SK-N-SH treated with all-trans-retinoic acid at 6 μM for 48 hours (cell line): ENCODE results near the gene NOL9.
"Not testable (repeated sequence)": the region's sequence is repeated elsewhere in the genome, so short reads cannot be mapped to it uniquely, and the experiment has no call there.

Experiments
- ATAC-seq: fragments of 200-7000 bp; cut with Tn5 transposase; 3 replicates; pipeline ENCODE4 v1.9.1; 2020; ENCODE audit warnings: mild to moderate bottlenecking, moderate library complexity
- ESRRG ChIP-seq: fragments of 250-450 bp; sonication (Bioruptor Pico); IDR thresholded peaks from 2 replicates; pipeline ENCODE4 v1.6.1; 2021; ENCODE audit warnings: mild to moderate bottlenecking
- OSR1 ChIP-seq: fragments of 250-450 bp; sonication (Bioruptor Pico); IDR thresholded peaks from 2 replicates; pipeline ENCODE4 v1.8.0; 2022; ENCODE audit warnings: moderate library complexity, mild to moderate bottlenecking, inconsistent platforms
- RARB ChIP-seq: fragments of 250-450 bp; sonication (Bioruptor Pico); IDR thresholded peaks from 2 replicates; pipeline ENCODE4 v1.8.0; 2021; ENCODE audit warnings: mild to moderate bottlenecking, moderate library complexity
- SNAI2 ChIP-seq: fragments of 250-450 bp; sonication (Bioruptor Pico); IDR thresholded peaks from 2 replicates; pipeline ENCODE4 v1.5.0; 2020; ENCODE audit warnings: mild to moderate bottlenecking, moderate library complexity
- TCF4 ChIP-seq: fragments of 250-450 bp; sonication (Bioruptor Pico); IDR thresholded peaks from 2 replicates; pipeline ENCODE4 v1.8.0; 2021; ENCODE audit warnings: mild to moderate bottlenecking, moderate library complexity, borderline replicate concordance
- TOX ChIP-seq: fragments of 250-450 bp; sonication (Bioruptor Pico); IDR thresholded peaks from 2 replicates; pipeline ENCODE4 v1.8.0; 2021; ENCODE audit warnings: mild to moderate bottlenecking, moderate library complexity, borderline replicate concordance
- ZFP3 ChIP-seq: fragments of 250-450 bp; sonication (Bioruptor Pico); IDR thresholded peaks from 2 replicates; pipeline ENCODE4 v1.5.0; 2020; ENCODE audit warnings: mild to moderate bottlenecking, moderate library complexity
- ZFP30 ChIP-seq: fragments of 450-650 bp; formaldehyde crosslinking; IDR thresholded peaks from 2 replicates; pipeline ENCODE4 v1.5.0; 2022; ENCODE audit warnings: mild to moderate bottlenecking, moderate library complexity
- ZNF70 ChIP-seq: fragments of 450-650 bp; formaldehyde crosslinking; IDR thresholded peaks from 2 replicates; pipeline ENCODE4 v1.5.0; 2020; ENCODE audit warnings: mild to moderate bottlenecking, moderate library complexity
- ZNF8 ChIP-seq: fragments of 450-650 bp; formaldehyde crosslinking; IDR thresholded peaks from 2 replicates; pipeline ENCODE4 v1.5.0; 2020; ENCODE audit warnings: mild to moderate bottlenecking, moderate library complexity
- TF ChIP-seq, protein P1 (sequence below): fragments of 250-450 bp; sonication (Bioruptor Pico); IDR thresholded peaks from 2 replicates; pipeline ENCODE4 v1.8.0; 2021; ENCODE audit warnings: low read depth, mild to moderate bottlenecking, moderate library complexity, borderline replicate concordance
- TF ChIP-seq, protein P2 (sequence below): fragments of 250-450 bp; sonication (Bioruptor Pico); IDR thresholded peaks from 2 replicates; pipeline ENCODE4 v1.5.0; 2020; ENCODE audit warnings: mild to moderate bottlenecking, moderate library complexity
- TF ChIP-seq, protein P3 (sequence below): fragments of 250-450 bp; sonication (Bioruptor Pico); IDR thresholded peaks from 2 replicates; pipeline ENCODE4 v1.5.1; 2021; ENCODE audit warnings: mild to moderate bottlenecking, moderate library complexity
- TF ChIP-seq, protein P4 (sequence below): fragments of 250-450 bp; sonication (Bioruptor Pico); IDR thresholded peaks from 2 replicates; pipeline ENCODE4 v1.8.0; 2020; ENCODE audit warnings: mild to moderate bottlenecking, moderate library complexity, borderline replicate concordance

NOL9 gene

DNA sequence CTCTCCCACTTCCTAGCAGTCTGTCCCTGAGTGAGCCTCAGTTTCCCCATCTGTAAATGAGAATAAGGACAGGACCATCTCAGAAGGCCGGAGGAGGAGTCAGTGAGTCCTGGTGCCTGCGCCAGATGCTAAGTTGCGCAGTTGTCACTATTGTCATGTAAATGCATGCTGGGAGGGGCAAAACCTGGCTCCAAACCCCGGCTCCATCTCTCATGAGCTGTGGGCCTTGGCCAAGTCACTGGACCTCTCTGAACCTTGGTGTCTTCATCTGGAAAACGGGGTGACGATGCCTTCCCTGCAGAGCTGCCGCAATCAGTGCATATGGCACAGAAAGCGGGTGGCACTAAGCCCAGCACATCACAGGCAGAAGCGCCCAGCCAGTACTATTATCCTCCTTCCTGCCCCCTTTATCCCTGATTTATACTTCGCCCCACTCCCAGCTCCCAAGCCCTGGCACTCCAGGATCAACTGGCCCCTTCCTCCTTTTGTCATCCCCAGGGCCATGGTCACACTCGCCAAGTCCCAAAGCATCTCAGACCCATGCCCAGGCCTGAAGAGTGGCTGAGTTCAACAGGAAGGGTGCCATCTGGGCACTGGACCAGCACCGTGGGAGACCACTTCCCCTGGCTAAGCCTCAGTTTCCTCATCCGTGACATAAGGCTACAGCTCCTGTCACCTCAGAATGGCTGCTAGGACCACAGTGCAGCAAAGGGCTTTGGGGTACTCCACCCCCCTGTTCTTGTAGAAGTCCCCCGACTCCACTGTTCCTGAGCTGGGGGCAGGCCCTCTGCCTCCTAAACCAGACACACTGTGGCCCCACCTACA lies 58.6 kb downstream of the NOL9 start (continued):
- TF ChIP-seq, protein P1, sequence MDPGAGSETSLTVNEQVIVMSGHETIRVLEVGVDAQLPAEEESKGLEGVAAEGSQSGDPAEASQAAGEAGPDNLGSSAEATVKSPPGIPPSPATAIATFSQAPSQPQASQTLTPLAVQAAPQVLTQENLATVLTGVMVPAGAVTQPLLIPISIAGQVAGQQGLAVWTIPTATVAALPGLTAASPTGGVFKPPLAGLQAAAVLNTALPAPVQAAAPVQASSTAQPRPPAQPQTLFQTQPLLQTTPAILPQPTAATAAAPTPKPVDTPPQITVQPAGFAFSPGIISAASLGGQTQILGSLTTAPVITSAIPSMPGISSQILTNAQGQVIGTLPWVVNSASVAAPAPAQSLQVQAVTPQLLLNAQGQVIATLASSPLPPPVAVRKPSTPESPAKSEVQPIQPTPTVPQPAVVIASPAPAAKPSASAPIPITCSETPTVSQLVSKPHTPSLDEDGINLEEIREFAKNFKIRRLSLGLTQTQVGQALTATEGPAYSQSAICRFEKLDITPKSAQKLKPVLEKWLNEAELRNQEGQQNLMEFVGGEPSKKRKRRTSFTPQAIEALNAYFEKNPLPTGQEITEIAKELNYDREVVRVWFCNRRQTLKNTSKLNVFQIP = no peak
- TF ChIP-seq, protein P2, sequence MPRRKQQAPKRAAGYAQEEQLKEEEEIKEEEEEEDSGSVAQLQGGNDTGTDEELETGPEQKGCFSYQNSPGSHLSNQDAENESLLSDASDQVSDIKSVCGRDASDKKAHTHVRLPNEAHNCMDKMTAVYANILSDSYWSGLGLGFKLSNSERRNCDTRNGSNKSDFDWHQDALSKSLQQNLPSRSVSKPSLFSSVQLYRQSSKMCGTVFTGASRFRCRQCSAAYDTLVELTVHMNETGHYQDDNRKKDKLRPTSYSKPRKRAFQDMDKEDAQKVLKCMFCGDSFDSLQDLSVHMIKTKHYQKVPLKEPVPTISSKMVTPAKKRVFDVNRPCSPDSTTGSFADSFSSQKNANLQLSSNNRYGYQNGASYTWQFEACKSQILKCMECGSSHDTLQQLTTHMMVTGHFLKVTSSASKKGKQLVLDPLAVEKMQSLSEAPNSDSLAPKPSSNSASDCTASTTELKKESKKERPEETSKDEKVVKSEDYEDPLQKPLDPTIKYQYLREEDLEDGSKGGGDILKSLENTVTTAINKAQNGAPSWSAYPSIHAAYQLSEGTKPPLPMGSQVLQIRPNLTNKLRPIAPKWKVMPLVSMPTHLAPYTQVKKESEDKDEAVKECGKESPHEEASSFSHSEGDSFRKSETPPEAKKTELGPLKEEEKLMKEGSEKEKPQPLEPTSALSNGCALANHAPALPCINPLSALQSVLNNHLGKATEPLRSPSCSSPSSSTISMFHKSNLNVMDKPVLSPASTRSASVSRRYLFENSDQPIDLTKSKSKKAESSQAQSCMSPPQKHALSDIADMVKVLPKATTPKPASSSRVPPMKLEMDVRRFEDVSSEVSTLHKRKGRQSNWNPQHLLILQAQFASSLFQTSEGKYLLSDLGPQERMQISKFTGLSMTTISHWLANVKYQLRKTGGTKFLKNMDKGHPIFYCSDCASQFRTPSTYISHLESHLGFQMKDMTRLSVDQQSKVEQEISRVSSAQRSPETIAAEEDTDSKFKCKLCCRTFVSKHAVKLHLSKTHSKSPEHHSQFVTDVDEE (CRISPR knock-in tag) = no peak

DNA sequence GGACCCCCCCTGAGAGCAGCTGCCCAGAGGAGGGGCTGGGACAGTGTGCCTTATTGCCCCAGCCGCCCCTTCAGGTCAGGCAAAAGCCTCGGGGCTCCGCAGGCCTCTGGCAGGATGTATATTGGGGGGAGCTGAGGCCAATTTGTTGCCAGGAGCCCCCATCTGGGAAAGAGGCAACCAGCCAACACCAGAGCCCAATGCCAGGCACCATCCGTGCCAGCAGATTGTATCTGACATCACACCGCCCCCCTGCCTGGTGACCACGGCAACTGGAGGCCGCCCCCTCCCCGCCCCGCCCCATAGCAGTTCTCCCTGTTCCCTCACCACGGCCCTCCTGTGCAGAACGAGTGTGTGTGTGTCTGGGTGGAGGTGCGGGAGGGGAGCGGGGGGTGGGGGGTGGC lies 59.3 kb downstream of the NOL9 start:
- ATAC-seq = no peak
- TF ChIP-seq TCF4 (no peak), ZFP3 (CRISPR knock-in tag) (no peak), OSR1 (CRISPR knock-in tag) (no peak), ZFP30 (CRISPR knock-in tag) (no peak), RARB (CRISPR knock-in tag) (no peak)
- TF ChIP-seq, protein P2 (CRISPR knock-in tag) = no peak
- TF ChIP-seq, protein P3, sequence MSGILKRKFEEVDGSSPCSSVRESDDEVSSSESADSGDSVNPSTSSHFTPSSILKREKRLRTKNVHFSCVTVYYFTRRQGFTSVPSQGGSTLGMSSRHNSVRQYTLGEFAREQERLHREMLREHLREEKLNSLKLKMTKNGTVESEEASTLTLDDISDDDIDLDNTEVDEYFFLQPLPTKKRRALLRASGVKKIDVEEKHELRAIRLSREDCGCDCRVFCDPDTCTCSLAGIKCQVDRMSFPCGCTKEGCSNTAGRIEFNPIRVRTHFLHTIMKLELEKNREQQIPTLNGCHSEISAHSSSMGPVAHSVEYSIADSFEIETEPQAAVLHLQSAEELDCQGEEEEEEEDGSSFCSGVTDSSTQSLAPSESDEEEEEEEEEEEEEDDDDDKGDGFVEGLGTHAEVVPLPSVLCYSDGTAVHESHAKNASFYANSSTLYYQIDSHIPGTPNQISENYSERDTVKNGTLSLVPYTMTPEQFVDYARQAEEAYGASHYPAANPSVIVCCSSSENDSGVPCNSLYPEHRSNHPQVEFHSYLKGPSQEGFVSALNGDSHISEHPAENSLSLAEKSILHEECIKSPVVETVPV (CRISPR knock-in tag) = no peak

DNA sequence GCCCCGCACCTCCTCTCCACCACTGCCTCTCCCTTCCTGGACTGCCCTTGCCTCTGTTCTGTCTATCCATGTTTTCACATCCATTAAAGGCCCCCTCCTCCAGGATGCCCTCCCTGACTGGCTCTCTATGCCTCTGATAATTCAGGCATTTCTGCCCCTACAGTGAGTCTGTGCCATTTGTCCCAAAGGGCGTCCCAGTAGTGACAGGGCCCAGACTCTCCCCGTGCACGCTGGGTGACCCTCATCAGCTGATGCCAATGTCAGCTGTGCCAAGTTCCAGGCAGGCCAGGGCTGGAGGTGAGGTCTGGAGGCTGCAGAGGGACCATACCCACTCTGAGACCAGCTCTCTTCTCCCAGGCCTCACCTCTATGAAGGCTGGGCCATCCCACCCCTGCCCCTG lies 59.7 kb downstream of the NOL9 start:
- no peak for ATAC-seq

DNA sequence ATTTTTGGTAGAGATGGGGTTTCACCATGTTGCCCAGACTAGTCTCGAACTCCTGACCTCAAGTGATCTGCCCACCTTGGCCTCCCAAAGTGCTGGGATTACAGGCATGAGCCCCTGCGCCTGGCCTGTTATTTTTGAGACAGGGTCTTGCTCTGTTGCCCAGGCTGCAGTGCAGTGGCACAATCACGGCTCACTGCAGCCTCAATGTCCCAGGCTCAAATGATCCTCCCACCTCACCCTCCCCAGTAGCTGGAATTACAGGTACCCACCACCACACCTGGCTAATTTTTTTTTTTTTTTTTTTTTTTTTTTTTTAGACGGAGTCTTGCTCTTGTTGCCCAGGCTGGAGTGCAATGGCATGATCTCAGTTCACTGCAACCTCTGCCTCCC lies 60.5 kb downstream of the NOL9 start:
- ATAC-seq = not testable (repeated sequence)

More for the DNA sequence above, 59.7 kb downstream of the NOL9 start:
- TF ChIP-seq ESRRG (no peak), SNAI2 (CRISPR knock-in tag) (no peak), ZNF70 (peak; percentile 78)
- TF ChIP-seq, protein P4, sequence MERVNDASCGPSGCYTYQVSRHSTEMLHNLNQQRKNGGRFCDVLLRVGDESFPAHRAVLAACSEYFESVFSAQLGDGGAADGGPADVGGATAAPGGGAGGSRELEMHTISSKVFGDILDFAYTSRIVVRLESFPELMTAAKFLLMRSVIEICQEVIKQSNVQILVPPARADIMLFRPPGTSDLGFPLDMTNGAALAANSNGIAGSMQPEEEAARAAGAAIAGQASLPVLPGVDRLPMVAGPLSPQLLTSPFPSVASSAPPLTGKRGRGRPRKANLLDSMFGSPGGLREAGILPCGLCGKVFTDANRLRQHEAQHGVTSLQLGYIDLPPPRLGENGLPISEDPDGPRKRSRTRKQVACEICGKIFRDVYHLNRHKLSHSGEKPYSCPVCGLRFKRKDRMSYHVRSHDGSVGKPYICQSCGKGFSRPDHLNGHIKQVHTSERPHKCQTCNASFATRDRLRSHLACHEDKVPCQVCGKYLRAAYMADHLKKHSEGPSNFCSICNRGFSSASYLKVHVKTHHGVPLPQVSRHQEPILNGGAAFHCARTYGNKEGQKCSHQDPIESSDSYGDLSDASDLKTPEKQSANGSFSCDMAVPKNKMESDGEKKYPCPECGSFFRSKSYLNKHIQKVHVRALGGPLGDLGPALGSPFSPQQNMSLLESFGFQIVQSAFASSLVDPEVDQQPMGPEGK = no peak

DNA sequence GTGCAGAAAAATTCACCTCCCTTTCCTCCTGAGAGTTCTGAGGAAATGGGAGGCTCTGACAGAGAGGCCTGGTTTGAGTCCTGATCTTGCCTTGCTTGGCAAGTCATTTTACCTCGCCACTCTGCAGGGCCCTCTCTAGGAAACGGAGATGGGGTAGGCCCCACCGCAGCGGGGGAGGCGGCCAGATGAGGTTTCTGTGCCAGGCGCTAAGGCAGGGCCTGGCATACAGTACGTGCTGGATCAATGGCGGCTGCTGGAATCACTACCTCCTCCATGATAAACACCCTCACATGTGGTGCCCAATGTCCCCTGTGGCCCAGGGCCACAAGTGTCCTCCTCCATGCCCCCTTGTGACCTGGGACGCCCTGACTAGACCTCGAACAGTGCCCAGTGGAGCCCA lies 62.3 kb downstream of the NOL9 start:
- no peak for ATAC-seq
- TF ChIP-seq, protein P3 (CRISPR knock-in tag) = no peak
- TF ChIP-seq, protein P2 (CRISPR knock-in tag) = no peak
- TF ChIP-seq, protein P4 = no peak
- no peak for TF ChIP-seq ZNF8
- TF ChIP-seq TOX (CRISPR knock-in tag) = no peak
